Measurements from ENCODE around the gene DNAI7. TPM values are rescaled to one million over a fixed set of nuclear protein-coding genes. Genes with fewer than 3 reads are reported as not detected.

Gene DNAI7
- total RNA-seq, 1 experiment from 2014 or later: 0.52 TPM

GRCh38 chr12:25146686-25147085 lies 48.3 kb downstream of the DNAI7 start:
- ChIA-PET RAD21 (ENCODE audit: low non-redundant PET in 1 of 2, low total read pairs in 2 of 2, uncharacterized antibody in 2 of 2, unreplicated experiment in 2 of 2) (no interaction called here), POLR2A (no interaction called here), CTCF (interaction anchor here (0.6 kb wide), 1 partner anchor 8 kb away, joined by 3 read pairs; no protein-coding TSS in a partner anchor)
- no peak for ATAC-seq
- Histone ChIP-seq H3K9ac (ENCODE audit: low read length) (no peak overlapping the region), H3K79me2 (ENCODE audit: insufficient read depth, low read length) (no peaks in the 10 kb centered on the region), H4K20me1 (ENCODE audit: insufficient read depth) (no peaks in the 10 kb centered on the region), H3K4me1 (ENCODE audit: control insufficient read depth in 1 of 2, insufficient read depth in 2 of 2, low read length in 2 of 2) (no peaks in the 10 kb centered on the region), H3K36me3 (ENCODE audit: control insufficient read depth in 1 of 2, insufficient read depth in 2 of 2, low read length in 2 of 2) (no peaks in the 10 kb centered on the region), H3K9me2 (ENCODE audit: insufficient read depth) (no peaks in the 10 kb centered on the region), H3K27ac (ENCODE audit: low read depth, low read length) (no peak overlapping the region), H3K9me3 (ENCODE audit: control insufficient read depth in 1 of 2, insufficient read depth in 1 of 2, low read depth in 1 of 2, low read length in 2 of 2) (no peaks in the 10 kb centered on the region), H3K27me3 (ENCODE audit: insufficient read depth, low read length) (no peaks in the 10 kb centered on the region), H3K4me3 (replicated peaks in 1 of 2; ENCODE audit: low read depth in 1 of 2, low read length in 2 of 2) (no peak overlapping the region), H2AFZ (ENCODE audit: low read depth, low read length, poor library complexity, severe bottlenecking) (no peak overlapping the region), H3K4me2 (ENCODE audit: low read length) (no peak overlapping the region)
- intact Hi-C loops (cut with micrococcal nuclease): no loop called here
- BruUV-seq (replicated peaks): no TSS peak
- no peak for TF ChIP-seq JUND (IDR thresholded peaks at IDR 0.05)
- no peak for TF ChIP-seq SP1 (IDR thresholded peaks at IDR 0.05; ENCODE audit: low read depth)
- no peak for TF ChIP-seq ELF1 (IDR thresholded peaks at IDR 0.05; ENCODE audit: borderline replicate concordance, low read depth)
- TF ChIP-seq, protein P1, sequence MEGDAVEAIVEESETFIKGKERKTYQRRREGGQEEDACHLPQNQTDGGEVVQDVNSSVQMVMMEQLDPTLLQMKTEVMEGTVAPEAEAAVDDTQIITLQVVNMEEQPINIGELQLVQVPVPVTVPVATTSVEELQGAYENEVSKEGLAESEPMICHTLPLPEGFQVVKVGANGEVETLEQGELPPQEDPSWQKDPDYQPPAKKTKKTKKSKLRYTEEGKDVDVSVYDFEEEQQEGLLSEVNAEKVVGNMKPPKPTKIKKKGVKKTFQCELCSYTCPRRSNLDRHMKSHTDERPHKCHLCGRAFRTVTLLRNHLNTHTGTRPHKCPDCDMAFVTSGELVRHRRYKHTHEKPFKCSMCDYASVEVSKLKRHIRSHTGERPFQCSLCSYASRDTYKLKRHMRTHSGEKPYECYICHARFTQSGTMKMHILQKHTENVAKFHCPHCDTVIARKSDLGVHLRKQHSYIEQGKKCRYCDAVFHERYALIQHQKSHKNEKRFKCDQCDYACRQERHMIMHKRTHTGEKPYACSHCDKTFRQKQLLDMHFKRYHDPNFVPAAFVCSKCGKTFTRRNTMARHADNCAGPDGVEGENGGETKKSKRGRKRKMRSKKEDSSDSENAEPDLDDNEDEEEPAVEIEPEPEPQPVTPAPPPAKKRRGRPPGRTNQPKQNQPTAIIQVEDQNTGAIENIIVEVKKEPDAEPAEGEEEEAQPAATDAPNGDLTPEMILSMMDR (IDR thresholded peaks at IDR 0.05 in 2 of 3, conservative IDR thresholded peaks at IDR 0.05 in 1 of 3; ENCODE audit: borderline replicate concordance in 1 of 3, insufficient read depth in 1 of 3, low read depth in 2 of 3, low read length in 2 of 3): no peak
- TF ChIP-seq YY1 (IDR thresholded peaks at IDR 0.05; ENCODE audit: extremely low read depth, insufficient replicate concordance, low read depth, low read length): no peak
- TF ChIP-seq FOSL1 (IDR thresholded peaks at IDR 0.05; ENCODE audit: low read depth): no peak
- TF ChIP-seq CBX3 (IDR thresholded peaks at IDR 0.05; ENCODE audit: low read depth): no peak
- TF ChIP-seq, protein P2, sequence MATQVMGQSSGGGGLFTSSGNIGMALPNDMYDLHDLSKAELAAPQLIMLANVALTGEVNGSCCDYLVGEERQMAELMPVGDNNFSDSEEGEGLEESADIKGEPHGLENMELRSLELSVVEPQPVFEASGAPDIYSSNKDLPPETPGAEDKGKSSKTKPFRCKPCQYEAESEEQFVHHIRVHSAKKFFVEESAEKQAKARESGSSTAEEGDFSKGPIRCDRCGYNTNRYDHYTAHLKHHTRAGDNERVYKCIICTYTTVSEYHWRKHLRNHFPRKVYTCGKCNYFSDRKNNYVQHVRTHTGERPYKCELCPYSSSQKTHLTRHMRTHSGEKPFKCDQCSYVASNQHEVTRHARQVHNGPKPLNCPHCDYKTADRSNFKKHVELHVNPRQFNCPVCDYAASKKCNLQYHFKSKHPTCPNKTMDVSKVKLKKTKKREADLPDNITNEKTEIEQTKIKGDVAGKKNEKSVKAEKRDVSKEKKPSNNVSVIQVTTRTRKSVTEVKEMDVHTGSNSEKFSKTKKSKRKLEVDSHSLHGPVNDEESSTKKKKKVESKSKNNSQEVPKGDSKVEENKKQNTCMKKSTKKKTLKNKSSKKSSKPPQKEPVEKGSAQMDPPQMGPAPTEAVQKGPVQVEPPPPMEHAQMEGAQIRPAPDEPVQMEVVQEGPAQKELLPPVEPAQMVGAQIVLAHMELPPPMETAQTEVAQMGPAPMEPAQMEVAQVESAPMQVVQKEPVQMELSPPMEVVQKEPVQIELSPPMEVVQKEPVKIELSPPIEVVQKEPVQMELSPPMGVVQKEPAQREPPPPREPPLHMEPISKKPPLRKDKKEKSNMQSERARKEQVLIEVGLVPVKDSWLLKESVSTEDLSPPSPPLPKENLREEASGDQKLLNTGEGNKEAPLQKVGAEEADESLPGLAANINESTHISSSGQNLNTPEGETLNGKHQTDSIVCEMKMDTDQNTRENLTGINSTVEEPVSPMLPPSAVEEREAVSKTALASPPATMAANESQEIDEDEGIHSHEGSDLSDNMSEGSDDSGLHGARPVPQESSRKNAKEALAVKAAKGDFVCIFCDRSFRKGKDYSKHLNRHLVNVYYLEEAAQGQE (IDR thresholded peaks at IDR 0.05; ENCODE audit: low read depth): no peak
- TF ChIP-seq POLR2AphosphoS5 (IDR thresholded peaks at IDR 0.05; ENCODE audit: low read depth, low read length): no peak
- no peak for TF ChIP-seq ZNF274 (IDR thresholded peaks at IDR 0.05; ENCODE audit: low read depth, low read length)
- TF ChIP-seq RAD21 (IDR thresholded peaks at IDR 0.05; ENCODE audit: low read depth): no peak
- TF ChIP-seq SIN3A (IDR thresholded peaks at IDR 0.05; ENCODE audit: low read depth): no peak
- no peak for DNase-seq (ENCODE audit: low read depth, low spot score)

Measured in HCT116 (cell line).